Right cardiac atrium (tissue), 5 donors: ENCODE results near the gene FAM187B. TPM values are rescaled to one million over a fixed set of nuclear protein-coding genes. Genes with fewer than 3 reads are reported as not detected.

ENCODE experiments used
- ATAC-seq, 2 donors: fragments of 200-7000 bp; cut with Tn5 transposase; one replicate each; pipeline versions ENCODE4 v1.8.0 to v1.9.1; 2020; ENCODE audit warnings: moderate library complexity in 2 of 2, mild to moderate bottlenecking in 1 of 2
- DNase-seq, 3 donors: peaks; one replicate each; pipeline ENCODE4 v3.0.0-alpha.2; 2020
- H3K27ac ChIP-seq: one replicate; pipeline ENCODE4 v1.5.1; 2013; ENCODE audit warnings: mild to moderate bottlenecking, low read length, control low read depth, moderate library complexity
- H3K27me3 ChIP-seq: one replicate; pipeline ENCODE4 v1.6.1; 2013; ENCODE audit not compliant: control insufficient read depth, insufficient read depth
- H3K4me1 ChIP-seq: one replicate; pipeline ENCODE4 v1.6.1; 2013; ENCODE audit warnings: low read length; ENCODE audit not compliant: control insufficient read depth, insufficient read depth
- H3K4me3 ChIP-seq: one replicate; pipeline ENCODE4 v1.5.1; 2013; ENCODE audit warnings: low read length, control low read depth
- H3K9me3 ChIP-seq: one replicate; pipeline ENCODE4 v1.6.1; 2013; ENCODE audit warnings: low read length; ENCODE audit not compliant: control insufficient read depth
- WGBS: extraction: QIAGEN DNeasy Blood & Tissue Kit; methylation state at CpG from one replicate; pipeline ENCODE4 v1.1.7; 2013; 5-methylcytosine and 5-hydroxymethylcytosine counted together
- intact Hi-C, 4 donors: fragments of 100-400 bp; cut with DNase I; formaldehyde crosslinking; loops; one replicate each; pipeline versions ENCODE4 v1.11.0 to v1.14.0; 2022 to 2023
- polyA plus RNA-seq: library from polyadenylated mRNA; stranded (reverse); fragments of 200-250 nt; gene quantifications from one replicate; pipeline ENCODE4 v1.2.3, GENCODE V29; 2013
- total RNA-seq, 4 donors: library from RNA; stranded (reverse); fragmentation: NEBNext Ultra II Directional; extraction: Animal tissue kit (Norgen Biotek cat#: 25700); gene quantifications; one replicate each; pipeline ENCODE4 v1.2.1, GENCODE V29; 2021
- donor health status: healthy with polysubstance abuse.
- donor health status: DM: no; HTN: yes; CAD: no.
- donor health status: DM: no; HTN: no; CAD: no.
- donor health status: DM: no; HTN: yes; CAD: no; lungs with severe emphysema.
- donor health status: DM: yes; HTN: yes; CAD: no.

Gene FAM187B
- total and polyA plus RNA-seq, 5 donors = not detected

DNA sequence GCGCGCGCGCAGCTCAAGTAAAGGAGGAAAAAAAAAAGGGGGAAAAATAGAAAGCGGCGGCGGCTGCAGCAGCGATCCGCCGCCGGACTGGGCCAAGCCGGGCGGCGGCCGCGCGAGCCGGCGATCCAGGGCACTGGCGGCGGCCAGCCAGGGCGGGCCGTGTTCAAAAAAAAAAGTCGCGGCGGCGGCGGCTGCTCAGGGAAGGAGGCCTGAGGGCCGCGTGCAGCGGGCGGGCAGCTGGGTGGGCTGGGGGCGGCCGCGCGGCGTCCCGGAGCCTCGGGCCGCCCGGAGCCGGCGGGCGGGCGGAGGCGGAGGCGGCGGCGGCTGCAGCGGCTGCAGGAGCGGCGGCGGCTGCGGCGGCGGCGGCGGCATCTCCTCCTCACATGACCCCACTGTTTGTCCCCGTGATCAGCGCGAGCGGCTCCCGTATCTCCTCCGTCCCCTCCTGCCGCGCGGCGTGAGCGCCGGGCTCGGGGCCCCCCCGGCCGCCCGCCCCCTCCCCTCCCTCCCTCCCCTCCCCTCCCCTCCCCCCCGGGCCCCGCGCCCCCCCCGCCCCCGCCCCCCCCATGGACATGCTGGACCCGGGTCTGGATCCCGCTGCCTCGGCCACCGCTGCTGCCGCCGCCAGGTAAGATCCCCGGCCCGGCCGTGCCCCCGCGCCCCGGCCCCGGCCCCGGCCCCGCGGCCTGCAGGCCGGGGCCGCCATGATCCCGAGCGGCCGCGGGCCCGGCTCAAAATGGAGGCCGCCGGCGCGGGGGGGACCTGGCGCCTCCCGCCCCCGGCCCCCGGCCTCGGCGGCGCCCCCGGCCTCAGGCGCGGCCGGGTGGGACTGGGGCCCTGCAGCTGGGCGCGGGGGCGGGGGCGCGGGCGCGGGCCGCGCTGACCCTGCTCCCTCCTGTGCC lies 40.2 kb upstream of the FAM187B start, which contains the start of gene USF2:
Gene USF2 (plus strand): TSS at position 427 of the 902 bp plus-strand sequence. CDS start 140 bp downstream, at position 567.
- Histone ChIP-seq H3K4me1 (peaks cover 2% of the 10 kb centered on the region), H3K9me3 (no peaks in the 10 kb centered on the region), H3K27me3 (no peaks in the 10 kb centered on the region), H3K27ac (peak within 1 kb of the TSS; percentile 94), H3K4me3 (peak within 1 kb of the TSS; percentile 98)
- intact Hi-C loops = no loop called here
- WGBS = under 1% methylated on average over 110 of the region's 126 CpGs
- DNase-seq (peak; percentile 80 to 92 (median 92)), ATAC-seq (no peak)

DNA sequence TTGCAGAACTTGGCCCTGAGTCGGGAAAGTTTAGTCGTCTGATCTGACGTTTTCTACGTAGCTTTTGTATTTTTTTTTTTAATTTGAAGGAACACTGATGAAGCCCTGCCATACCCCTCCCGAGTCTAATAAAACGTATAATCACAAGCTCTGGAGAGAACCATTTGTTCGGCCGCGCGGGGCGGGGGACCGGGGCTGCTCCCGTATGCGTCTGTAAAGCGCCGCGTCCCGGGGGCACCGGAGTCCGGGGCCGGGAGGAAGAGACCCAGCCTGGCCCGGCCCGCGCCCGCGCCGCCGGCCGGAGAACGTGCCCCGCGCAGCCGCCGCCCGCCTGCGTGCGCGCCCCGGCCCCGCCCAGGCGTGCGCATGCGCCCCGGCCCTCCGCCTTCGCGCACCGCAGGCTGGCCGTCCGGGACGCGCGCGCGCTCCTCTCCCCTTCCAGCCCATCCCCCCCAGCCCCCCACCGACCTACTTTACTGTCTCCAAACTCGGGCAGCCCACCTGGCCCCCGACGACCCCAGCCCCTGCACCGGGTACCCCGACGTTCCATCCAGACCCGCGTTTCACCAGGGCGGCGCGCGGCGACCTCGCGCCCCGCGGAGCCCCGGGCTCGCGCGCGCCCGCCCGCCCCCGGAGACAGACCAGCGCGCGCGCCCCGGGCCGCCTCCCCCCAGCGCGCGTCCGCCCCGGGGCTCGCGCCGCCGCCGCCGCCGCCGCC lies 39.4 kb upstream of the FAM187B start:
- peak; percentile 82 to 94 (median 92) for DNase-seq
- H3K27ac ChIP-seq = peak overlapping the region; percentile 83
- H3K9me3 ChIP-seq = no peaks in the 10 kb centered on the region
- under 1% methylated on average over 100 of the region's 100 CpGs for WGBS
- peak overlapping the region; percentile 98 for H3K4me3 ChIP-seq
- H3K27me3 ChIP-seq = no peaks in the 10 kb centered on the region
- intact Hi-C loops = no loop called here
- peak; percentile 76 to 77 for ATAC-seq
- peaks cover 2% of the 10 kb centered on the region for H3K4me1 ChIP-seq

DNA sequence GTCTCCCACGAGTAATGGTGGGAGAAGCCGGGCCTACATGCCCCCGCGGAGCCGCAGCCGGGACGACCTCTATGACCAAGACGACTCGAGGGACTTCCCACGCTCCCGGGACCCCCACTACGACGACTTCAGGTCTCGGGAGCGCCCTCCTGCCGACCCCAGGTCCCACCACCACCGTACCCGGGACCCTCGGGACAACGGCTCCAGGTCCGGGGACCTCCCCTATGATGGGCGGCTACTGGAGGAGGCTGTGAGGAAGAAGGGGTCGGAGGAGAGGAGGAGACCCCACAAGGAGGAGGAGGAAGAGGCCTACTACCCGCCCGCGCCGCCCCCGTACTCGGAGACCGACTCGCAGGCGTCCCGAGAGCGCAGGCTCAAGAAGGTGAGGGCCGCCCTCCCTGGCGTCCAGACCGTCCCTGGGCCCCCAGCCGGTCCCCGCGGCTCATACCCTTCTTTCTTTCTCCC lies 38.8 kb upstream of the FAM187B start:
- DNase-seq = peak; percentile 69 to 89 (median 87)
- under 1% methylated on average over 40 of the region's 40 CpGs for WGBS
- H3K27me3 ChIP-seq = no peaks in the 10 kb centered on the region
- H3K27ac ChIP-seq = peak overlapping the region; percentile 83
- ATAC-seq = peak; percentile 53 to 59
- peaks cover 2% of the 10 kb centered on the region for H3K4me1 ChIP-seq
- intact Hi-C loops = no loop called here
- peak overlapping the region; percentile 98 for H3K4me3 ChIP-seq
- H3K9me3 ChIP-seq = no peaks in the 10 kb centered on the region

DNA sequence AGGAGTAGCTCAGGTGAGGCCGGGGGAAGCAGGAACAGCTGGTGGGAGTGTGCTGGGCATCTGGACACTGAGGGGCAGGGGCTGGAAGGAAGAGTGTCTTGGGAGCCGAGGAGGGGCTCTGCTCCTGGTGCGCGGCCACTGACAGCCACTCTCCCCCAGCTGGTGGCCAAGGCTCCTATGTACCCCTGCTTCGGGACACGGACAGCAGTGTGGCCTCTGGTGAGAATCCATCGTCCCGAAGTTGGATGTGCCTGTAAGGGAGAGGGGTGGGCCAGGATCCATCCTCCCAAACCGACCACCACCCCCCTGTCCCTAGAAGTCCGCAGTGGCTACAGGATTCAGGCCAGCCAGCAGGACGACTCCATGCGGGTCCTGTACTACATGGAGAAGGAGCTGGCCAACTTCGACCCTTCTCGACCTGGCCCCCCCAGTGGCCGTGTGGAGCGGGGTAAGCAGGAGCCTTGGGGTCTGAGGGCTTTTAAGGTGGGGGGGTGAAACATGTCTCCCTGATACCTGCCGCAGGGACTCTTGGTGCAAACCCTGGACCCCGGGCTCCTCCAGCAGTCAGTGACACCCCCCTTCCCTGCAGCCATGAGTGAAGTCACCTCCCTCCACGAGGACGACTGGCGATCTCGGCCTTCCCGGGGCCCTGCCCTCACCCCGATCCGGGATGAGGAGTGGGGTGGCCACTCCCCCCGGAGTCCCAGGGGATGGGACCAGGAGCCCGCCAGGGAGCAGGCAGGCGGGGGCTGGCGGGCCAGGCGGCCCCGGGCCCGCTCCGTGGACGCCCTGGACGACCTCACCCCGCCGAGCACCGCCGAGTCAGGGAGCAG lies 38.2 kb upstream of the FAM187B start:
- H3K9me3 ChIP-seq = no peaks in the 10 kb centered on the region
- intact Hi-C loops = no loop called here
- peak overlapping the region; percentile 83 for H3K27ac ChIP-seq
- peaks cover 2% of the 10 kb centered on the region for H3K4me1 ChIP-seq
- H3K4me3 ChIP-seq = peak overlapping the region; percentile 98
- ATAC-seq = peak; percentile 10 to 42
- DNase-seq = peak; percentile 65 to 85 (median 83)
- WGBS = 34% methylated on average over 39 of the region's 39 CpGs
- H3K27me3 ChIP-seq = no peaks in the 10 kb centered on the region

DNA sequence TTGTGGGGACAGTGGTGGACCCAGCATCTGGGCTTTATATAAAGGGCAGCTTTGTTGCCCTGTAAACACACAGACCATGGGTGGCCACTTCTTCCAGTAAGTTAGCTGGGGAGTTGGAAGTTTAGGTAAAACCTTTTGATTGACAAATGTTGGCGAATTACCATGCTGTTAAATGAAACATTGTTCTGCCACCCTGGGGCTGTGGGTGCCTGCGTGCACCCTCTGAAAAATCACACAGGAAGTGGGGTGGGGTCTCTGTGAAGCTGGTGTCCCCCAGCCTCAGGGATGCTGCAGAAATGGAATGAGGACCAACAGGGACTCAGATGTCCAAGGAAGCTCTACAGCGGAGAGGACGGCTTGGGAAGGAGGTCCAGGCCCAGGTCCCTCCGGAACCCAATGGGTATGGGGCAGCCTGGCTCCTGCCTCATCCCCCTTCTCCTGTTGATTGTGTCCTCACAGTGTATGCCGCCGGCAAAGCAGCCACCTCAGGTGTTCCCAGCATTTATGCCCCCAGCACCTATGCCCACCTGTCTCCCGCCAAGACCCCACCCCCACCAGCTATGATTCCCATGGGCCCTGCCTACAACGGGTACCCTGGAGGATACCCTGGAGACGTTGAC lies 37.5 kb upstream of the FAM187B start:
- Histone ChIP-seq H3K27me3 (no peaks in the 10 kb centered on the region), H3K9me3 (no peaks in the 10 kb centered on the region), H3K27ac (no peak overlapping the region), H3K4me3 (no peak overlapping the region), H3K4me1 (peaks cover 2% of the 10 kb centered on the region)
- 83% methylated on average over 10 of the region's 10 CpGs for WGBS
- intact Hi-C loops = no loop called here
- ATAC-seq (no peak), DNase-seq (peak in 2 of 3 donors; percentile 11 to 61)

DNA sequence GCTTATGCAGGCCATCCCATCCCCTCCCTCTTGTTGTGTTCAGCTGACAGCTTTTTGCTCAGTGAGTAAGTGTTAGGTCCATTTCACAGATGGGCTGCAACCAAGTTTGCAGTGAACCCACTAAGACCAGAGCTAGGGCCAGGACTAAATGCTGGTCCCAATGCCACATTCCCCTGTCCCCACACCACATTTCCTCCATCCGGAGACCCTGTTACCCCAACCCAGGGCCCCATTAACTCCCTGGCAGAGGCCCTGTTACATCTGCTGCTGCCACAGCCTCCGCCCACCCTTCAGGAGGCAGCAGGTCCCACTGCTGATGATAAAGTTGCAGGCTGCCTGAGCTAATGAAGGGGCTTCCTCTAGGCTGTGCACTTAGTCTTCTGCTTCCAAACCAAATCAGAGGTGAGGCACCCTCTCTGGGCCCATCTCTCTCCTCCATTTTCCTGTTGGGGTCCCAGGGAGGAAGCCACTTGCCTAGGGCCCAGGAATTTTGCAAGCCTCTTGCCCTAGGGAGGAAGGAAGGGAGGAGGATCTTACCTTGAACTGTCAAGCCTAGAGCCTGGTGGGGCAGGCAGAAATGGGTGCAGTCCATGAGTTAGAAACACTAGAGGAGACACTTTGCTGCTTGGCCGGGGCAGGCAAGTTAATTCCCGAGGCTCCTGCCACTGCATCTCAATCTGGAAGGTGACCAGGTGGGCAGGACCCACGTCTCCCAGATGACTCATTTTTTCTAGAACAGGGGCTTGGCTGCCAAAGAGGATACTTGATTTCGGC lies 36.8 kb upstream of the FAM187B start:
- intact Hi-C loops = no loop called here
- Histone ChIP-seq H3K4me3 (no peak overlapping the region), H3K27ac (no peak overlapping the region), H3K9me3 (no peaks in the 10 kb centered on the region), H3K27me3 (no peaks in the 10 kb centered on the region), H3K4me1 (peaks cover 2% of the 10 kb centered on the region)
- 41% methylated on average over 6 of the region's 6 CpGs for WGBS
- ATAC-seq = no peak
- peak in 2 of 3 donors; percentile 9 to 39 for DNase-seq

DNA sequence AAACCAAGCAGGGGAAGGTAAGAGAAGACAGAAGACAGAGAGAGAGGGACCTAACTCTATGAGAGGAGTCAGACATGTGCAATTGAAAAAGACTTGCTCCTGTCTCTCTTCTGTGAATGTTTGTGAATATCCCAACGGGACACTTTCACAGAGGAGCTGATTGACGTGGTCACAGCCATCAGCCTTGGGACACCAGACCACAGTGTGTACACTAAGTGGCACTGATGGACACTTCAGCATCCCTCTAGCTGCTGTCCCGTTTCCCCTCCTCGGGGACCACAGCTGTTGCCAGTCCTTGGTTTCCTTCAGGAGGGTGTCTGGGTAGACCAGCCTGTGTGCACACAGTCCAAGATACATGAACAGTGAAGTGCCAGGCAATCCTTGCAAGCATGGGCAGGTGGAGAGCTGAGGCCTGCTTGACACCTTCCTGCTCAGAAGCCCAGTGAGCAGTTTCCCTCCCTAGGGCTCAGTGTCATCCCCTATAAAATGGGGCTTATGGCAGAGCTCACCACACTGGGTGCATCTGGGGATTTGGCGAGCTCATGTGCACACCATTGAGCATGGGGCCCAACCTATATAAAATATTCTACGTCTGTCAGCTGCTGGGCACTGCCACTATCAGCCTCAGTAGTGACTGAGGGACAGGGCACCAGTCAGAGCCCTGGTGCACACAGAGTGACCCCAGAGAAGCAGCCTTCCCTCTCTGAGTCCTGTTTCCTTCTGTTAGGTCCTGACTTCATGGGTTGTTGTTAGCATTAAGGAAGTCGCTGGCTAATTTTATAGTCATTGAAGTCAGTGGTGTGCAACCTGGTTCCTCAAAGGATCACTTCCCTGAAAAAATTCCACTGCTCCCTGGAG lies 36.0 kb upstream of the FAM187B start:
- H3K9me3 ChIP-seq = no peaks in the 10 kb centered on the region
- WGBS = 64% methylated on average over 7 of the region's 7 CpGs
- intact Hi-C loops = no loop called here
- H3K4me1 ChIP-seq = peaks cover 2% of the 10 kb centered on the region
- no peak for ATAC-seq
- no peak overlapping the region for H3K4me3 ChIP-seq
- peak in 2 of 3 donors; percentile 8 to 18 for DNase-seq
- no peaks in the 10 kb centered on the region for H3K27me3 ChIP-seq
- H3K27ac ChIP-seq = no peak overlapping the region

DNA sequence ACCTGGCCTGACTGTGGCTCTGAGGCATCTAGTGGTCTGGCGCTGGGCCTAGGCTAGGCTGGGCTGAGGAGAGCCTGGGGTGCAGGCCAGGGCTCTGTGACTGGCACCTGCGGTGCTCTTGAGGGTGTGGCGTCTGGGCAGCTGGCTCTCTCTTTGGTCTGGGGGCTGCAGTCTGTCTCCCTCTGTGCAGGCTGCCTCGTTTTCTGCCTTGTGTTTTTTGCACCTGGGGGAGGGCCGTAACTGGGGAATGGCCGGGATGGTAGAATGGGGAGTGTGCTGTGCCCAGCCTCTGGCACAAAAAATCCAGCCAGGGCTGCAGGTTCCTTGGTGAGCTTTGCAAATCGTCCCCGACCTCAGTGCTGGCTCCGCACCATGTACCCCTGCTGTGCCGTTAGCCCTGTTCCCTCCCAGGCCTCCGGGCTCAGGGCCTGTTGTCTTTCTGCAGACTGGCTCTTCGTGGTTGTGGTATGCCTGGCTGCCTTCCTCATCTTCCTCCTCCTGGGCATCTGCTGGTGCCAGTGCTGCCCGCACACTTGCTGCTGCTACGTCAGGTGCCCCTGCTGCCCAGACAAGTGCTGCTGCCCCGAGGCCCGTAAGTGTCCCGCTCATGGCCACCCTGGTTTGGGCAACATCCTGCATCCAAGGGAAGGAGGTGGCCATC lies 33.7 kb upstream of the FAM187B start:
- H3K4me3 ChIP-seq = no peak overlapping the region
- DNase-seq (peak in 2 of 3 donors; percentile 14 to 59), ATAC-seq (peak in 1 of 2 donors; percentile 12)
- H3K27ac ChIP-seq = no peak overlapping the region
- no peaks in the 10 kb centered on the region for H3K9me3 ChIP-seq
- intact Hi-C loops = no loop called here
- H3K27me3 ChIP-seq = no peaks in the 10 kb centered on the region
- WGBS = 65% methylated on average over 17 of the region's 17 CpGs
- H3K4me1 ChIP-seq = peaks cover 2% of the 10 kb centered on the region
